Gastrocnemius medialis (tissue), 4 donors: ENCODE measurements around the gene AKAP10.
"Not testable (repeated sequence)": the region's sequence is repeated elsewhere in the genome, so short reads cannot be mapped to it uniquely, and the experiment has no call there.

Experiments
- CTCF ChIP-seq, 5 experiments: fragments of 450-650 bp in 3 of 5; fragments of 200-600 bp in 2 of 5; sonication (generic) in 2 of 5; IDR thresholded peaks in 4 of 5; conservative IDR thresholded peaks in 1 of 5; 1 replicate in 4 of 5; 2 replicates in 1 of 5; pipeline ENCODE4 v1.5.1; 2016 to 2019; ENCODE audit warnings: antibody characterized with exemption in 5 of 5, mild to moderate bottlenecking in 3 of 5, moderate library complexity in 3 of 5
- POLR2A ChIP-seq, 2 donors: fragments of 450-650 bp; IDR thresholded peaks; one replicate each; pipeline ENCODE4 v1.6.1; 2017; ENCODE audit warnings: antibody characterized with exemption in 2 of 2, mild to moderate bottlenecking in 2 of 2, moderate library complexity in 2 of 2

GRCh38 chr17:20016475-20016992 is 38.9 kb upstream of the AKAP10 start:
- TF ChIP-seq POLR2A (IDR thresholded peaks at IDR 0.05); CTCF (IDR thresholded peaks at IDR 0.05 in 4 of 5, conservative IDR thresholded peaks at IDR 0.05 in 1 of 5): not testable (repeated sequence)
